ENCODE results near the gene PTP4A1. TPM values are rescaled to one million over a fixed set of nuclear protein-coding genes. Genes with fewer than 3 reads are reported as not detected.

The PTP4A1 gene
- total and polyA plus RNA-seq, 2 of the 13 experiments (the other 11 are each of a cell fraction or from before 2014, with no cell fraction given) = 141 to 376 TPM

- no peak for TF ChIP-seq ZNF383 (CRISPR knock-in tag; IDR thresholded peaks at IDR 0.05; ENCODE audit: borderline replicate concordance)
- peak; percentile 90 for TF ChIP-seq IRX3 (CRISPR knock-in tag; IDR thresholded peaks at IDR 0.05; ENCODE audit: borderline replicate concordance, low read depth)
- TF ChIP-seq ZNF282 (IDR thresholded peaks at IDR 0.05; ENCODE audit: partially characterized antibody) = no peak
- no peak for TF ChIP-seq ATAD3A (CRISPR knock-in tag; IDR thresholded peaks at IDR 0.05)
- TF ChIP-seq HMGA1 (CRISPR knock-in tag; conservative IDR thresholded peaks at IDR 0.05) = no peak
- no peak for TF ChIP-seq ZNF251 (CRISPR knock-in tag; IDR thresholded peaks at IDR 0.05)
- no peak for TF ChIP-seq MTF2 (CRISPR knock-in tag; IDR thresholded peaks at IDR 0.05; ENCODE audit: borderline replicate concordance)
- no peak for TF ChIP-seq ZZZ3 (CRISPR knock-in tag; IDR thresholded peaks at IDR 0.05; ENCODE audit: borderline replicate concordance)
- peak; percentile 96 for TF ChIP-seq ATF7-NPFF (CRISPR knock-in tag; IDR thresholded peaks at IDR 0.05; ENCODE audit: low read depth)
- TF ChIP-seq MYC (CRISPR knock-in tag; IDR thresholded peaks at IDR 0.05; ENCODE audit: borderline replicate concordance) = peak; percentile 62
- TF ChIP-seq ZNF17 (CRISPR knock-in tag; IDR thresholded peaks at IDR 0.05) = no peak
- peak; percentile 91 for TF ChIP-seq SALL1 (CRISPR knock-in tag; IDR thresholded peaks at IDR 0.05)
- peak; percentile 70; the same call in 1 of the 2 replicates for TF ChIP-seq MLX (CRISPR knock-in tag; IDR thresholded peaks at IDR 0.05)
- peak; percentile 26; the same call in 1 of the 2 replicates for TF ChIP-seq ZNF124 (CRISPR knock-in tag; IDR thresholded peaks at IDR 0.05)
- peak; percentile 88 for TF ChIP-seq ZNF607 (CRISPR knock-in tag; IDR thresholded peaks at IDR 0.05; ENCODE audit: borderline replicate concordance)
- no peak; the same call in 1 of the 2 replicates for TF ChIP-seq ZNF264 (CRISPR knock-in tag; IDR thresholded peaks at IDR 0.05)
- TF ChIP-seq RNF2 (conservative IDR thresholded peaks at IDR 0.05; ENCODE audit: low read depth) = peak; percentile 65; the same call in 1 of the 2 replicates
- peak; percentile 39; the same call in 1 of the 2 replicates for TF ChIP-seq HNF4G (IDR thresholded peaks at IDR 0.05; ENCODE audit: borderline replicate concordance, low read depth, low read length)
- peak; percentile 16; the same call in 1 of the 2 replicates for TF ChIP-seq HNF4G (CRISPR knock-in tag; IDR thresholded peaks at IDR 0.05; ENCODE audit: borderline replicate concordance, low read depth)
- no peak for TF ChIP-seq TOE1 (CRISPR knock-in tag; IDR thresholded peaks at IDR 0.05)
- TF ChIP-seq ZNF326 (CRISPR knock-in tag; IDR thresholded peaks at IDR 0.05; ENCODE audit: borderline replicate concordance) = peak; percentile 76; the same call in 1 of the 2 replicates
- peak; percentile 41; the same call in 1 of the 2 replicates for TF ChIP-seq RARA (CRISPR knock-in tag; IDR thresholded peaks at IDR 0.05)
- TF ChIP-seq ZNF567 (CRISPR knock-in tag; IDR thresholded peaks at IDR 0.05; ENCODE audit: borderline replicate concordance) = peak; percentile 78; the same call in 1 of the 2 replicates
- no peak for TF ChIP-seq ZNF747 (CRISPR knock-in tag; IDR thresholded peaks at IDR 0.05; ENCODE audit: borderline replicate concordance)
- no peak for TF ChIP-seq NR3C1 (CRISPR knock-in tag; IDR thresholded peaks at IDR 0.05)
- TF ChIP-seq HCFC1 (IDR thresholded peaks at IDR 0.05; ENCODE audit: low read depth, low read length) = no peak
- no peak for TF ChIP-seq HINFP (CRISPR knock-in tag; IDR thresholded peaks at IDR 0.05; ENCODE audit: low read depth)
- 0 out of 2 replicates have a peak, but pooled peaks have one; percentile 13 for TF ChIP-seq RXRB (CRISPR knock-in tag; IDR thresholded peaks at IDR 0.05; ENCODE audit: borderline replicate concordance)
- peak; percentile 90 for TF ChIP-seq ZIK1 (CRISPR knock-in tag; IDR thresholded peaks at IDR 0.05; ENCODE audit: borderline replicate concordance, low read depth)
- peak; percentile 24; the same call in 1 of the 2 replicates for TF ChIP-seq ZNF841 (CRISPR knock-in tag; IDR thresholded peaks at IDR 0.05; ENCODE audit: borderline replicate concordance)
- peak; percentile 14; the same call in 1 of the 2 replicates for TF ChIP-seq NFIC (IDR thresholded peaks at IDR 0.05; ENCODE audit: low read length)
Observed at GRCh38 chr6:63573076-63573898, 1.0 kb downstream of the PTP4A1 start (continued).
